Tibial nerve (tissue), 4 donors: ENCODE results near the gene PATL2. TPM values are rescaled to one million over a fixed set of nuclear protein-coding genes. Genes with fewer than 3 reads are reported as not detected.

Experiments
- DNase-seq, 2 donors: peaks; one replicate each; pipeline ENCODE4 v3.0.0-alpha.2; 2019; ENCODE audit warnings: low spot score in 2 of 2
- H3K27ac ChIP-seq, 4 donors: fragments of 200-600 bp; sonication (generic) in 3 of 4; one replicate each; pipeline ENCODE4 v1.5.1; 2017 to 2019; ENCODE audit warnings: mild to moderate bottlenecking in 1 of 4
- H3K27me3 ChIP-seq, 2 donors: fragments of 200-600 bp; sonication (generic) in 1 of 2; one replicate each; pipeline versions ENCODE4 v1.5.1 to v1.6.0; 2017 to 2019
- H3K36me3 ChIP-seq, 3 donors: fragments of 200-600 bp; sonication (generic); one replicate each; pipeline ENCODE4 v1.5.1; 2018 to 2019
- H3K4me1 ChIP-seq, 4 donors: fragments of 200-600 bp; sonication (generic) in 3 of 4; one replicate each; pipeline ENCODE4 v1.5.1; 2017 to 2019
- H3K4me3 ChIP-seq, 4 donors: fragments of 200-600 bp; sonication (generic) in 3 of 4; one replicate each; pipeline ENCODE4 v1.5.1; 2017 to 2019; ENCODE audit warnings: mild to moderate bottlenecking in 1 of 4, moderate library complexity in 1 of 4
- H3K9me3 ChIP-seq, 4 donors: fragments of 200-600 bp; sonication (generic) in 3 of 4; one replicate each; pipeline ENCODE4 v1.5.1; 2017 to 2019
- EP300 ChIP-seq, 2 donors: sonication (generic); formaldehyde crosslinking; IDR thresholded peaks; one replicate each; pipeline ENCODE4 v1.6.1; 2017; ENCODE audit warnings: antibody characterized with exemption in 2 of 2, mild to moderate bottlenecking in 1 of 2
- POLR2A ChIP-seq, 2 donors: fragments of 450-650 bp; IDR thresholded peaks; one replicate each; pipeline ENCODE4 v1.6.1; 2017; ENCODE audit warnings: antibody characterized with exemption in 2 of 2, mild to moderate bottlenecking in 2 of 2, moderate library complexity in 2 of 2
- WGBS, 2 donors: methylation state at CpG; one replicate each; pipeline ENCODE4 v1.1.5; 2018; 5-methylcytosine and 5-hydroxymethylcytosine counted together
- total RNA-seq, 4 donors: library from RNA; depleted of rRNA; stranded (reverse); fragments of >200 nt; gene quantifications; one replicate each; pipeline ENCODE4 v1.1.0, GENCODE V29; 2016
- TF ChIP-seq, protein P1 (sequence below), 5 experiments: fragments of 200-600 bp in 3 of 5; fragments of 450-650 bp in 2 of 5; sonication (generic) in 3 of 5; IDR thresholded peaks; one replicate each; pipeline ENCODE4 v1.5.1; 2016 to 2019; ENCODE audit warnings: antibody characterized with exemption in 5 of 5, mild to moderate bottlenecking in 3 of 5, moderate library complexity in 2 of 5

Gene PATL2
- total RNA-seq, 4 donors from 2014 or later: 0.30 to 0.98 (median 0.86) TPM

DNA sequence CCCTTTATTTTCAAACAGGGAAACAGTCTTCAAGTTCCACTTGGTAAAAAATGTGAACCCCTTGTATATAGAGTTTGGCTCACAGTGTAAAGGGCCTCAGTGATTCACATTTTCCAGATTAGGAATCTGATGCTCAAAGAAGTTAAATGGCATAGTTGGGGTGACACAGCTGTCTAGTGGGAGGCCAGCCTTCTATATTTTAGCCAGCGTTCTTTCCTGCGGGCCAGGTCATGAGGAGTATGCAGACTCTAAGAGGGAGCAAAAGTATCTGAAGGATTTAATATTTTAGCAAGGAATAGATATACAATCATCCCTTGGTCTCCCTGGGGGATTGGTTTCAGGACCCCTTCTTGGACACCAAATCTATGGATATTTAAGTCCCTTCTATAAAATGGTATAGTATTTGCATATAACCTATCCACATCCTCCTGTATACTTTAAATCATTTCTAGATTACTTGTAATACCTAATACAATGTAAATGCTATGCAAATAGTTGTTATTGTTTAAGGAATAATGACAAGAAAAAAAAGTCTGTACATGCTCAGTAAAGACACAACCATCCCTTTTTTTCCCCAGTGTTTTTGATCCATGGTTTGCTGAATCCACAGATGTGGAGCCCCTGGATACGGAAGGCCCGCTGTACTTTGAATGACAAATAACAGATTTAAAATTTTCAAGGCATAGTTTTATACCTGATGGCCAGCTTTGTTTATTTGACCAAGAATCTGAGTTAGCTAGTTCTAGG is 7.2 kb upstream of the PATL2 start:
- Histone ChIP-seq H3K36me3 (peaks cover 0 to 48% (median 20%) of the 10 kb centered on the region in 3 donors), H3K4me3 (no peak overlapping the region), H3K27me3 (no peaks in the 10 kb centered on the region), H3K27ac (peak overlapping the region in 1 of 4 donors; percentile 46), H3K9me3 (no peaks in the 10 kb centered on the region), H3K4me1 (peaks cover 0 to 36% (median 19%) of the 10 kb centered on the region in 4 donors)
- TF ChIP-seq POLR2A (IDR thresholded peaks at IDR 0.05): no peak
- TF ChIP-seq EP300 (IDR thresholded peaks at IDR 0.05): no peak
- TF ChIP-seq, protein P1, sequence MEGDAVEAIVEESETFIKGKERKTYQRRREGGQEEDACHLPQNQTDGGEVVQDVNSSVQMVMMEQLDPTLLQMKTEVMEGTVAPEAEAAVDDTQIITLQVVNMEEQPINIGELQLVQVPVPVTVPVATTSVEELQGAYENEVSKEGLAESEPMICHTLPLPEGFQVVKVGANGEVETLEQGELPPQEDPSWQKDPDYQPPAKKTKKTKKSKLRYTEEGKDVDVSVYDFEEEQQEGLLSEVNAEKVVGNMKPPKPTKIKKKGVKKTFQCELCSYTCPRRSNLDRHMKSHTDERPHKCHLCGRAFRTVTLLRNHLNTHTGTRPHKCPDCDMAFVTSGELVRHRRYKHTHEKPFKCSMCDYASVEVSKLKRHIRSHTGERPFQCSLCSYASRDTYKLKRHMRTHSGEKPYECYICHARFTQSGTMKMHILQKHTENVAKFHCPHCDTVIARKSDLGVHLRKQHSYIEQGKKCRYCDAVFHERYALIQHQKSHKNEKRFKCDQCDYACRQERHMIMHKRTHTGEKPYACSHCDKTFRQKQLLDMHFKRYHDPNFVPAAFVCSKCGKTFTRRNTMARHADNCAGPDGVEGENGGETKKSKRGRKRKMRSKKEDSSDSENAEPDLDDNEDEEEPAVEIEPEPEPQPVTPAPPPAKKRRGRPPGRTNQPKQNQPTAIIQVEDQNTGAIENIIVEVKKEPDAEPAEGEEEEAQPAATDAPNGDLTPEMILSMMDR (IDR thresholded peaks at IDR 0.05): no peak
- no peak for DNase-seq
- 70% methylated on average over 4 of the region's 4 CpGs for WGBS, 2 donors

DNA sequence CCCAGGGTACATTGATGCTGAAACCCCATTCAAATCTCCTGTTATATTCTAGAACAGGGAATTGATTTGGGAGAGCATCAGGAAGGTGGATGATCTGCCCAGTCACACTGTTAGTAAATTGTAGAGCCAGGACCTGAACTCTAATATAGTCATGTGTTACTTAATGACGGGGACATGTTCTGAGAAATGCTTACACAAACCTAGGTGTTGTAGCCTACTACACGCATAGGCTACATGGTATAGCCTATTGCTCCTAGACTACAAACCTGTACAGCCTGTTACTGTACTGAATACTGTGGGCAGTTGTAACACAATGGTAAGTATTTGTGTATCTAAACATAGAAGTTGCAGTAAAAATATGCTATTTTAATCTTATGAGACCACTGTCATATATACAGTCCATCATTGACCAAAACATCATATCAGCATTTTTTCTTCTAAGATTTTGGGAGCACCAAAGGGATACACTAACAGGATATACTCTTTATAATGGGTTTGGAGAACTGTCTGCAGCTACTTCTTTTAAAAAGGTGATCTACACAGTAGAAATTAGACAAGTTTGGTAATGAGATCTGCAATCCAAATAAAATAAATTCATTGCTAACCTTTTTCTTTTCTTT is 6.0 kb upstream of the PATL2 start:
- peaks cover 0 to 48% (median 20%) of the 10 kb centered on the region in 3 donors for H3K36me3 ChIP-seq
- H3K27me3 ChIP-seq: no peaks in the 10 kb centered on the region
- WGBS, 2 donors: 91 to 95% methylated on average over 2 of the region's 2 CpGs
- no peaks in the 10 kb centered on the region for H3K9me3 ChIP-seq
- TF ChIP-seq, protein P1 (IDR thresholded peaks at IDR 0.05): no peak
- TF ChIP-seq EP300 (IDR thresholded peaks at IDR 0.05): no peak
- no peak for TF ChIP-seq POLR2A (IDR thresholded peaks at IDR 0.05)
- H3K27ac ChIP-seq: no peak overlapping the region
- peaks cover 0 to 37% (median 24%) of the 10 kb centered on the region in 4 donors for H3K4me1 ChIP-seq
- no peak for DNase-seq
- H3K4me3 ChIP-seq: no peak overlapping the region

DNA sequence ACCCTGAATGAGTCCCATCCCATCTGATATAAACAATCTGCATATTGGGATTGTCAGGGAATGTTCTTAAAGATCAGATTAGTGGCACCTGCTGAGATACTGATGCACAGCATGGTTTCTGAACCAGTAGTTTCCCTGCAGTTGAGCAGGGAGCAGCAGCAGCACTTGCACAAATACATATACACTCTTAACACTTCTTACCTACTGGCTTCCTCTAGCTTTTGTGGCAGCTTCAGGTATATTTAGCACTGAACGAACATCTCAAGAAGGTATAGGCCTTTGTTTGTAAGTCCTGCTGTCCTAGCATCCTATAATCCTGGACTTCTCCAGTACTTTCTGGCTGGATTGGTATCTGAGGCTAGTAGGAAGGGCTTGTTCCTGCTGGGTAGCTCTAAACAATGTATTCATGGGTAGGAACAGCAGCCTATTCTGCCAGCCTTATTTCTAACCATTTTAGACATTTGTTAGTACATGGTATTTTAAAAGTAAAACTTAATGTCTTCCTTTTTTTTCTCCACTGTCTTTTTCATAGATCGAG is 4.7 kb upstream of the PATL2 start:
- H3K27me3 ChIP-seq: no peaks in the 10 kb centered on the region
- DNase-seq: no peak
- TF ChIP-seq, protein P1 (IDR thresholded peaks at IDR 0.05): no peak
- TF ChIP-seq POLR2A (IDR thresholded peaks at IDR 0.05) (no peak), EP300 (IDR thresholded peaks at IDR 0.05) (no peak)
- peaks cover 0 to 48% (median 20%) of the 10 kb centered on the region in 3 donors for H3K36me3 ChIP-seq
- 91 to 95% methylated on average over 2 of the region's 2 CpGs for WGBS, 2 donors
- peaks cover 0 to 37% (median 24%) of the 10 kb centered on the region in 4 donors for H3K4me1 ChIP-seq
- peak overlapping the region in 1 of 4 donors; percentile 100 for H3K27ac ChIP-seq
- no peak overlapping the region for H3K4me3 ChIP-seq
- H3K9me3 ChIP-seq: no peaks in the 10 kb centered on the region

DNA sequence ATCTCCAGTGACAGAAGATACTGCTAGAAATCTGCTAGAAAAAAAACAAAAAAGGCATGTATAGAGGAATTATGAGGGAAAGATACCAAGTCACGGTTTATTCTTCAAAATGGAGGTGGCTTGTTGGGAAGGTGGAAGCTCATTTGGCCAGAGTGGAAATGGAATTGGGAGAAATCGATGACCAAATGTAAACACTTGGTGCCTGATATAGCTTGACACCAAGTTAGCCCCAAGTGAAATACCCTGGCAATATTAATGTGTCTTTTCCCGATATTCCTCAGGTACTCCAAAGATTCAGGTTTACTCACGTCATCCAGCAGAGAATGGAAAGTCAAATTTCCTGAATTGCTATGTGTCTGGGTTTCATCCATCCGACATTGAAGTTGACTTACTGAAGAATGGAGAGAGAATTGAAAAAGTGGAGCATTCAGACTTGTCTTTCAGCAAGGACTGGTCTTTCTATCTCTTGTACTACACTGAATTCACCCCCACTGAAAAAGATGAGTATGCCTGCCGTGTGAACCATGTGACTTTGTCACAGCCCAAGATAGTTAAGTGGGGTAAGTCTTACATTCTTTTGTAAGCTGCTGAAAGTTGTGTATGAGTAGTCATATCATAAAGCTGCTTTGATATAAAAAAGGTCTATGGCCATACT is 4.1 kb upstream of the PATL2 start:
- H3K4me3 ChIP-seq: no peak overlapping the region
- no peak for DNase-seq
- peaks cover 0 to 36% (median 26%) of the 10 kb centered on the region in 4 donors for H3K4me1 ChIP-seq
- peaks cover 0 to 48% (median 20%) of the 10 kb centered on the region in 3 donors for H3K36me3 ChIP-seq
- 79 to 85% methylated on average over 6 of the region's 6 CpGs for WGBS, 2 donors
- no peaks in the 10 kb centered on the region for H3K9me3 ChIP-seq
- H3K27ac ChIP-seq: peak overlapping the region in 2 of 4 donors; percentile 99 to 100
- no peaks in the 10 kb centered on the region for H3K27me3 ChIP-seq
- TF ChIP-seq POLR2A (IDR thresholded peaks at IDR 0.05) (no peak), EP300 (IDR thresholded peaks at IDR 0.05) (no peak)
- TF ChIP-seq, protein P1 (IDR thresholded peaks at IDR 0.05): no peak
